Fibroblast of pulmonary artery (primary cell): ENCODE results near the gene GPR61.

Source experiments
- DNase-seq: peaks from one replicate; pipeline ENCODE4 v3.0.0-alpha.2; 2010; ENCODE audit warnings: low read depth
- H3K4me3 ChIP-seq: replicated peaks from 2 replicates; pipeline ENCODE4 v1.5.1; 2011; ENCODE audit warnings: low read depth, mild to moderate bottlenecking, control low read depth, low read length, moderate library complexity
- CTCF ChIP-seq: IDR thresholded peaks from 2 replicates; pipeline ENCODE4 v1.5.1; 2011; ENCODE audit warnings: mild to moderate bottlenecking, control low read depth, low read length, inconsistent platforms; ENCODE audit errors: missing control alignments

Gene GPR61

GRCh38 chr1:109569323-109569722, 29.7 kb downstream of the GPR61 start:
- TF ChIP-seq CTCF = no peak
- no peak overlapping the region for H3K4me3 ChIP-seq

GRCh38 chr1:109570414-109570813, 30.7 kb downstream of the GPR61 start:
- H3K4me3 ChIP-seq = no peak overlapping the region
- peak; percentile 67 for DNase-seq
- no peak for TF ChIP-seq CTCF

More at GRCh38 chr1:109569323-109569722, 29.7 kb downstream of the GPR61 start:
- no peak for DNase-seq

- DNase-seq = no peak
- TF ChIP-seq CTCF = no peak
- H3K4me3 ChIP-seq = no peak overlapping the region
Measured at GRCh38 chr1:109573785-109574184, 34.1 kb downstream of the GPR61 start.

- no peak overlapping the region for H3K4me3 ChIP-seq
- TF ChIP-seq CTCF = no peak
- no peak for DNase-seq
Measured at GRCh38 chr1:109578947-109579443, 39.3 kb downstream of the GPR61 start.

- TF ChIP-seq CTCF = no peak
- no peak for DNase-seq
- no peak overlapping the region for H3K4me3 ChIP-seq
Measured at GRCh38 chr1:109579491-109579890, 39.8 kb downstream of the GPR61 start.

GRCh38 chr1:109582021-109582420, 42.3 kb downstream of the GPR61 start:
- no peak for DNase-seq
- H3K4me3 ChIP-seq = no peak overlapping the region
- TF ChIP-seq CTCF = no peak

GRCh38 chr1:109584766-109585165, 45.1 kb downstream of the GPR61 start:
- no peak overlapping the region for H3K4me3 ChIP-seq
- no peak for TF ChIP-seq CTCF
- DNase-seq = no peak
